Sigmoid colon (tissue), 7 donors: ENCODE results near the gene VGLL4. TPM values are rescaled to one million over a fixed set of nuclear protein-coding genes. Genes with fewer than 3 reads are reported as not detected.
A peak's percentile ranks its signal among the peaks of the same experiment; 100 is the strongest.

ENCODE experiments used
- DNase-seq: peaks from one replicate; pipeline ENCODE4 v3.0.0-alpha.2; 2019
- H3K27ac ChIP-seq, 4 donors: fragments of 200-600 bp; sonication (generic); one replicate each; pipeline ENCODE4 v1.5.1; 2016 to 2019; ENCODE audit warnings: mild to moderate bottlenecking in 1 of 4
- H3K27me3 ChIP-seq, 3 donors: fragments of 200-600 bp; sonication (generic); one replicate each; pipeline ENCODE4 v1.5.1; 2019; ENCODE audit warnings: mild to moderate bottlenecking in 1 of 3
- H3K36me3 ChIP-seq, 4 donors: fragments of 200-600 bp; sonication (generic); one replicate each; pipeline ENCODE4 v1.5.1; 2016 to 2019
- H3K4me1 ChIP-seq, 4 donors: fragments of 200-600 bp; sonication (generic); one replicate each; pipeline ENCODE4 v1.5.1; 2017 to 2019
- H3K4me3 ChIP-seq, 4 donors: fragments of 200-600 bp; sonication (generic); one replicate each; pipeline ENCODE4 v1.5.1; 2017 to 2019; ENCODE audit warnings: mild to moderate bottlenecking in 2 of 4, moderate library complexity in 1 of 4
- H3K9me3 ChIP-seq, 4 donors: fragments of 200-600 bp in 3 of 4; sonication (generic) in 3 of 4; one replicate each; pipeline versions ENCODE4 v1.5.1 to v1.6.1; 2013 to 2019
- EP300 ChIP-seq, 4 donors: sonication (generic); formaldehyde crosslinking; IDR thresholded peaks; one replicate each; pipeline ENCODE4 v1.6.1; 2017; ENCODE audit warnings: antibody characterized with exemption in 4 of 4
- POLR2A ChIP-seq, 2 donors: fragments of 450-650 bp; IDR thresholded peaks; one replicate each; pipeline ENCODE4 v1.6.1; 2016; ENCODE audit warnings: antibody characterized with exemption in 2 of 2, mild to moderate bottlenecking in 2 of 2, moderate library complexity in 2 of 2
- POLR2AphosphoS5 ChIP-seq, 4 donors: sonication (generic); formaldehyde crosslinking; IDR thresholded peaks; one replicate each; pipeline ENCODE4 v1.6.1; 2017; ENCODE audit warnings: antibody characterized with exemption in 4 of 4
- WGBS, 2 donors: extraction: QIAGEN DNeasy Blood & Tissue Kit; methylation state at CpG; one replicate each; pipeline ENCODE4 v1.1.7; 2013; 5-methylcytosine and 5-hydroxymethylcytosine counted together
- intact Hi-C: fragments of 100-400 bp; cut with DNase I; formaldehyde crosslinking; loops from one replicate; pipeline ENCODE4 v1.15.1; 2023
- polyA plus RNA-seq, 3 donors: library from polyadenylated mRNA; stranded (reverse); fragments of 200-250 nt; gene quantifications; one replicate each; pipeline ENCODE4 v1.2.3, GENCODE V29; 2013
- total RNA-seq, 4 donors: library from RNA; depleted of rRNA; stranded (reverse); fragments of >200 nt; gene quantifications; one replicate each; pipeline ENCODE4 v1.1.0, GENCODE V29; 2016
- TF ChIP-seq, protein P1 (sequence below), 4 experiments: fragments of 450-650 bp in 3 of 4; fragments of 200-600 bp in 1 of 4; IDR thresholded peaks; one replicate each; pipeline ENCODE4 v1.5.1; 2016 to 2019; ENCODE audit warnings: antibody characterized with exemption in 4 of 4, mild to moderate bottlenecking in 3 of 4, moderate library complexity in 2 of 4
- donor health status: healthy with polysubstance abuse.
- donor health status: Bipolar disorder and iron deficiency.
- donor health status: healthy.

VGLL4 gene
- total and polyA plus RNA-seq, 7 donors: 26.4 to 56.5 (median 41.5) TPM

DNA sequence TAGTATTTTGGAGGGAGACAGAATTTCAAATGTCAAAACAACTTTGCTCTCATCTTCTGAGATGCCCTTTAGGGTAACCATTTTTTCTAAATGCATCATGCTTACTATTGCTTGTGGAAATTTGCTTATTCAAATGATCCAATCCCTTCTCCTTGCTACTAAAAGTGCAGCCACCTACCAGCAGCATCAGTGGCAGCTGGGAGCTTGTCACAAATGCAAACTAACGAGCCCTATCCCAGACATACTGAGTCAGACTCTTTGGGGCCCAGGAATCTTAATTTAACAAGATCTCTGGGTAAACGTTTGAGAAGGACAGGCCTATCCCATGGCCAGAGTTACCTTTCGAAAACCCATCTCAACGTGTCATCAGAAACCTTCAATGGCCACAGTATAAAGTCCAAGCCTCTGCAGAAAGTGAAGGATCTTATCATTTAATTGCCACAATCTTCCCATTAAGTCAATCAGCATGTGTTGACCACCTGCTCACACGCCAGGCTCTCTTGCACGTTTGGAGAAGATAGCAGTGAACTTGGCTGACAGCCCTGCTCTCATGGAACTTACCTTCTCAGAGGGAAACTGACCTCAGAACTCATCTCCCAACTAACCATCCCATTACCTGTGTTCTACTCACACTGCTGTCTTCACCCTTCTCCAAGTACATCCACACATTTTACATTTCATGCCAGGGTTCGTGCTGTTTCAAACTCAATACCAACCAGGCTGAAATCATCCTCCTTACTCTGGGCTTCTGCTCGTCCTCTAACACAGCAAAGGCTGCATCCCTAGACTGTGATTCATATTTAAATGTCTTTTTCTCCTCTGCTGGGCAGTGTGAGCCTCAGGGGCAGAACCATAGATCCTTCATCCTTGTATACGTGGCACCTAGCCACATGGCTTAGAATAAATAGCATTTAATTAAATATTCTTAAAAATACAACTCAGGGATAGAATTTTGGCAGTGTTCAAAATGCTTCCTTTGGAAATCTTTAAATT, 24.8 kb upstream of the VGLL4 start:
- Histone ChIP-seq H3K27ac (no peak overlapping the region), H3K9me3 (no peaks in the 10 kb centered on the region), H3K4me1 (peaks cover 0 to 34% (median 19%) of the 10 kb centered on the region in 4 donors), H3K36me3 (no peaks in the 10 kb centered on the region), H3K27me3 (no peaks in the 10 kb centered on the region), H3K4me3 (no peak overlapping the region)
- 49 to 80% methylated on average over 9 of the region's 9 CpGs for WGBS, 2 donors
- intact Hi-C loops: no loop called here
- DNase-seq: no peak
- TF ChIP-seq EP300 (IDR thresholded peaks at IDR 0.05): no peak
- TF ChIP-seq POLR2A (IDR thresholded peaks at IDR 0.05): no peak
- no peak for TF ChIP-seq POLR2AphosphoS5 (IDR thresholded peaks at IDR 0.05)
- TF ChIP-seq, protein P1, sequence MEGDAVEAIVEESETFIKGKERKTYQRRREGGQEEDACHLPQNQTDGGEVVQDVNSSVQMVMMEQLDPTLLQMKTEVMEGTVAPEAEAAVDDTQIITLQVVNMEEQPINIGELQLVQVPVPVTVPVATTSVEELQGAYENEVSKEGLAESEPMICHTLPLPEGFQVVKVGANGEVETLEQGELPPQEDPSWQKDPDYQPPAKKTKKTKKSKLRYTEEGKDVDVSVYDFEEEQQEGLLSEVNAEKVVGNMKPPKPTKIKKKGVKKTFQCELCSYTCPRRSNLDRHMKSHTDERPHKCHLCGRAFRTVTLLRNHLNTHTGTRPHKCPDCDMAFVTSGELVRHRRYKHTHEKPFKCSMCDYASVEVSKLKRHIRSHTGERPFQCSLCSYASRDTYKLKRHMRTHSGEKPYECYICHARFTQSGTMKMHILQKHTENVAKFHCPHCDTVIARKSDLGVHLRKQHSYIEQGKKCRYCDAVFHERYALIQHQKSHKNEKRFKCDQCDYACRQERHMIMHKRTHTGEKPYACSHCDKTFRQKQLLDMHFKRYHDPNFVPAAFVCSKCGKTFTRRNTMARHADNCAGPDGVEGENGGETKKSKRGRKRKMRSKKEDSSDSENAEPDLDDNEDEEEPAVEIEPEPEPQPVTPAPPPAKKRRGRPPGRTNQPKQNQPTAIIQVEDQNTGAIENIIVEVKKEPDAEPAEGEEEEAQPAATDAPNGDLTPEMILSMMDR (IDR thresholded peaks at IDR 0.05): no peak

DNA sequence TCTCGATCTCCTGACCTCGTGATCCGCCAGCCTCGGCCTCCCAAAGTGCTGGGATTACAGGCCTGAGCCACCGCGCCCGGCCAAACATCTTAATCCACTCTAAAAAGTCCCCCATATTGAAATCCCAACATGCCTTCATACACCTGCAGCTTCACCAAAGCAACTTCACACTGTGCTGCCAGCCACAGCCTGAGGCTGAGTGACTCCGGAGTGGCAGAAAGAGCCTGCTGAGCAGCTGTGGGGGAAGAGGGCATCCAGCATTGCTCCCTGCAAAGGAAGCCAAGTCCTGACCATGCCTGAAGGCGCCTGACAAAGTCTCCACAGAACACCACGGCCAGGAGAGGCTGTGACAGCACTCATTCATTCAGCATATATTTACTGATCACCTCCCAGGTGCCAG, 21.6 kb upstream of the VGLL4 start:
- H3K4me1 ChIP-seq: peaks cover 0 to 12% (median 9%) of the 10 kb centered on the region in 4 donors
- no peak overlapping the region for H3K27ac ChIP-seq
- TF ChIP-seq EP300 (IDR thresholded peaks at IDR 0.05) (no peak), POLR2AphosphoS5 (IDR thresholded peaks at IDR 0.05) (no peak), POLR2A (IDR thresholded peaks at IDR 0.05) (no peak)
- TF ChIP-seq, protein P1 (IDR thresholded peaks at IDR 0.05): no peak
- no peak for DNase-seq
- WGBS, 2 donors: 95 to 97% methylated on average over 10 of the region's 10 CpGs
- H3K27me3 ChIP-seq: no peaks in the 10 kb centered on the region
- no peaks in the 10 kb centered on the region for H3K9me3 ChIP-seq
- H3K4me3 ChIP-seq: no peak overlapping the region
- no peaks in the 10 kb centered on the region for H3K36me3 ChIP-seq
- intact Hi-C loops: no loop called here

DNA sequence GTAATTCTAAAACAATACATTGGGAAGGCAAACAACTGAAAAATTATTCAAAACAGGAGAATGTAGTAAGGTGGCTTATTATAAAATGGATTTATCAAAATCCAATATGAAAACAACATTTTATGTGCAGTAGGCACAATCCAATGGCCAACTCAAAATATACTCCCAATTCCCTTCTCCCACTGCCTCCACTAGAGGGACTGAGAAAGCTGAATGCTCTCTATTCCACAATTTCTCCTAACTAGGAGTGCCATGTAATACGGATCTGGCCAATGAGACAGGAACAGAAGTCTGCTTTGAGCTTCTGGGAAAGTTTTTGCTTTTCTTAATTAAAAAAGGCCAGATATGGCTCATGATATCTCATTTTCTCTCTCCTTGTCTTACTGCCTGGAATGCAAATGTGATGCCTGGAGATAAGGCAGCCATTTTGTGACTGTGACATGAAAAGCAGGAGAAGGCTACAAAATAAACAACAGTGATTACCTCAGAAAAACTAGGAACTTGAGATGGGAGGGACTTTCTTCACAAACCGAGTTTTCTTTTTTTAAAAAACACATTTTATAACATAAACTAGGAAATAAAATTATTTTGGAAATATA, 18.8 kb upstream of the VGLL4 start:
- H3K4me3 ChIP-seq: no peak overlapping the region
- no peaks in the 10 kb centered on the region for H3K27me3 ChIP-seq
- DNase-seq: no peak
- no peaks in the 10 kb centered on the region for H3K36me3 ChIP-seq
- peaks cover 0 to 18% (median 7%) of the 10 kb centered on the region in 4 donors for H3K4me1 ChIP-seq
- WGBS, 2 donors: 86 to 97% methylated on average over 2 of the region's 2 CpGs
- intact Hi-C loops: loop anchor here (5.0 kb wide), 1 partner anchor 50 kb away; no protein-coding TSS in a partner anchor
- H3K9me3 ChIP-seq: no peaks in the 10 kb centered on the region
- TF ChIP-seq, protein P1 (IDR thresholded peaks at IDR 0.05): peak in 1 of 4 experiments; percentile 26
- TF ChIP-seq EP300 (IDR thresholded peaks at IDR 0.05): no peak
- H3K27ac ChIP-seq: no peak overlapping the region

DNA sequence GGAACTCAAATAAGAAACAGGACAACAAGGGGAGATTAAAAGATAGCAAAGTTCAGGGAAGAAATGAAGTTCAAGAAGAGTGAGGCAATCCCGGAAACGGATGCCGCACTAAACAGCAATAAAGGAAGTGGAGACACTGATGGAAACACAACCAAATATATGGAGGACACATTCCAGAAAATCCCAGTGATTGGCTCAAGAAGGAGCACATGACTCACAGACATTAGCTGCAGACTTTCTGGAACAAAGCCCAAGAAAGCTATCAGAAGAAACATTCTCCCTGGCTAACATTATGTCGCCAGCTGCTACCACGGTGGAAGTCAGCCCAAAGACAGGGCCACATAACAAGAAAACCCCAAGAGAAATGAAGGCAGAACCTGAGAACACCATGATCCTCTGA, 18.1 kb upstream of the VGLL4 start:
- WGBS, 2 donors: 65 to 76% methylated on average over 5 of the region's 5 CpGs
- DNase-seq: no peak
- H3K27ac ChIP-seq: no peak overlapping the region
- no peaks in the 10 kb centered on the region for H3K36me3 ChIP-seq
- no peaks in the 10 kb centered on the region for H3K27me3 ChIP-seq
- H3K9me3 ChIP-seq: no peaks in the 10 kb centered on the region
- TF ChIP-seq EP300 (IDR thresholded peaks at IDR 0.05) (no peak), POLR2AphosphoS5 (IDR thresholded peaks at IDR 0.05) (no peak)
- TF ChIP-seq, protein P1 (IDR thresholded peaks at IDR 0.05): no peak
- peaks cover 0 to 23% (median 6%) of the 10 kb centered on the region in 4 donors for H3K4me1 ChIP-seq
- no peak overlapping the region for H3K4me3 ChIP-seq
- intact Hi-C loops: loop anchor here (5.0 kb wide), 1 partner anchor 50 kb away; no protein-coding TSS in a partner anchor
